Vagina (tissue), 2 donors: ENCODE data around the gene SPEF1.

Source experiments
- CTCF ChIP-seq, 3 experiments: fragments of 450-650 bp in 2 of 3; fragments of 200-600 bp in 1 of 3; sonication (generic) in 1 of 3; IDR thresholded peaks; one replicate each; pipeline ENCODE4 v1.5.1; 2017 to 2019; ENCODE audit warnings: antibody characterized with exemption in 3 of 3, mild to moderate bottlenecking in 2 of 3, moderate library complexity in 2 of 3
- POLR2A ChIP-seq, 2 donors: fragments of 450-650 bp; IDR thresholded peaks; one replicate each; pipeline ENCODE4 v1.6.1; 2017; ENCODE audit warnings: antibody characterized with exemption in 2 of 2, mild to moderate bottlenecking in 2 of 2, moderate library complexity in 2 of 2

GRCh38 chr20:3744806-3745685, 36.2 kb downstream of the SPEF1 start:
- TF ChIP-seq CTCF (IDR thresholded peaks at IDR 0.05) (no peak), POLR2A (IDR thresholded peaks at IDR 0.05) (no peak)
